Parathyroid adenoma (tissue), 2 donors: ENCODE measurements around the gene CUTA.

Experiments
- H2AFZ ChIP-seq: fragments of 300-600 bp; sonication (generic); one replicate; pipeline ENCODE4 v1.7.0; 2017; ENCODE audit warnings: antibody characterized with exemption, mild to moderate bottlenecking
- H3K27ac ChIP-seq: fragments of 300-600 bp; sonication (generic); one replicate; pipeline ENCODE4 v1.7.0; 2017
- H3K27me3 ChIP-seq: fragments of 300-600 bp; sonication (generic); one replicate; pipeline ENCODE4 v1.7.0; 2017; ENCODE audit warnings: low read length; ENCODE audit not compliant: control insufficient read depth, insufficient read depth
- H3K36me3 ChIP-seq: fragments of 300-600 bp; sonication (generic); one replicate; pipeline ENCODE4 v1.7.0; 2017; ENCODE audit warnings: low read length; ENCODE audit not compliant: control insufficient read depth, insufficient read depth
- H3K4me1 ChIP-seq: fragments of 300-600 bp; sonication (generic); one replicate; pipeline ENCODE4 v1.7.0; 2017; ENCODE audit warnings: control low read depth
- H3K4me2 ChIP-seq: fragments of 300-600 bp; sonication (generic); one replicate; pipeline ENCODE4 v1.7.0; 2017; ENCODE audit warnings: low read length
- H3K4me3 ChIP-seq: fragments of 300-600 bp; sonication (generic); one replicate; pipeline ENCODE4 v1.7.0; 2017; ENCODE audit warnings: low read depth, low read length
- H3K79me2 ChIP-seq: fragments of 300-600 bp; sonication (generic); one replicate; pipeline ENCODE4 v1.7.0; 2017; ENCODE audit warnings: control low read depth
- H3K9ac ChIP-seq: fragments of 300-600 bp; sonication (generic); one replicate; pipeline ENCODE4 v1.7.0; 2017; ENCODE audit warnings: mild to moderate bottlenecking
- H3K9me3 ChIP-seq: fragments of 300-600 bp; sonication (generic); one replicate; pipeline ENCODE4 v1.7.0; 2017; ENCODE audit warnings: low read length; ENCODE audit not compliant: control insufficient read depth
- TF ChIP-seq, protein P1 (sequence below): fragments of 300-600 bp; sonication (generic); IDR thresholded peaks from one replicate; pipeline ENCODE4 v1.7.0; 2017; ENCODE audit warnings: antibody characterized with exemption, mild to moderate bottlenecking
- donor health status: primary hyperparathyroidism.

CUTA gene

DNA sequence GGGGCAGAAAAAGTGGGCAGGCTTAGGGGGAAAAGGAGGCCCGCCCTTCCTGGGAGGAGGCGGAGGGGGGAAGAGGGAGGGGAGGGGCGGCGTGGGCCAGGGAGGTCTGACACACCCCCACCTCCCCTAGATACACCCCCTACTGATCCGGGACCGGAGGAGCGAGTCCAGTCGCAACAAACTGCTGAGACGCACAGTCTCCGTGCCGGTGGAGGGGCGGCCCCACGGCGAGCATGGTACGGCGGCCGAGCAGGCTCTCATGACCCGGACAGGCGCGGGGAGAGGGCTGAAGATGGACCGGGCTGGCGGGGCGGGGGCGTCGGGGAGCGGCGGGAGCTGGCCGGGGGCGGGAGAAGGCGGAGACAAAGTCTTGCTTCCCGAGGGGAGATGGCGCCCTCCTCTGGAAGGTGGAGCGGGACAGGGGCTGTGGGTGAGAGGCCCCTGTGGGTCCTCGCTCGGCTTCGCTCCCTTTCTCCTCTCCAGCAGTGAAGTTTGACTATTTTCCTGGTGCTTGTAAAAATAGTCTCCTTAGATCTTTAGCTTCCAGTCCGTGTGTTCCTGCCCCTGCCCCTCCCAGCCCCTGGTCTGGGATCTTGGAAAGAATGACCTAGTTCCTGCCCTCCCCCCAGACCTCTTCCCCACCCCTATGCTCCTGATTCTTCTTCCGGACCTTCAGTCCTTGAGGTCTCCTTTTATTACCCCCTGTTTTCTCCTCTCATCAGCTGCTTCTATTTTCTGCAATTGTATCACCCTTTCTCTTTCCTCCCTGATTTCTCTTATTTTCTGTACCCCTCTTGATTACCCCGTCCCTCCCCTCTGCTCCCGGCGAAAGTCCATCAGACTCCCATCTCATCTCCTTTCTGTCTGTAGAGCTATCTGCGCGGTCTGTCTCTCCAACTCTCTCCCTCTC, 8.0 kb upstream of the CUTA start:
- H3K4me3 ChIP-seq = peak overlapping the region; percentile 88
- peak overlapping the region; percentile 100 for H3K4me2 ChIP-seq
- H3K79me2 ChIP-seq = peaks cover 5% of the 10 kb centered on the region
- H2AFZ ChIP-seq = peak overlapping the region; percentile 85
- peak overlapping the region; percentile 99 for H3K27ac ChIP-seq
- TF ChIP-seq, protein P1, sequence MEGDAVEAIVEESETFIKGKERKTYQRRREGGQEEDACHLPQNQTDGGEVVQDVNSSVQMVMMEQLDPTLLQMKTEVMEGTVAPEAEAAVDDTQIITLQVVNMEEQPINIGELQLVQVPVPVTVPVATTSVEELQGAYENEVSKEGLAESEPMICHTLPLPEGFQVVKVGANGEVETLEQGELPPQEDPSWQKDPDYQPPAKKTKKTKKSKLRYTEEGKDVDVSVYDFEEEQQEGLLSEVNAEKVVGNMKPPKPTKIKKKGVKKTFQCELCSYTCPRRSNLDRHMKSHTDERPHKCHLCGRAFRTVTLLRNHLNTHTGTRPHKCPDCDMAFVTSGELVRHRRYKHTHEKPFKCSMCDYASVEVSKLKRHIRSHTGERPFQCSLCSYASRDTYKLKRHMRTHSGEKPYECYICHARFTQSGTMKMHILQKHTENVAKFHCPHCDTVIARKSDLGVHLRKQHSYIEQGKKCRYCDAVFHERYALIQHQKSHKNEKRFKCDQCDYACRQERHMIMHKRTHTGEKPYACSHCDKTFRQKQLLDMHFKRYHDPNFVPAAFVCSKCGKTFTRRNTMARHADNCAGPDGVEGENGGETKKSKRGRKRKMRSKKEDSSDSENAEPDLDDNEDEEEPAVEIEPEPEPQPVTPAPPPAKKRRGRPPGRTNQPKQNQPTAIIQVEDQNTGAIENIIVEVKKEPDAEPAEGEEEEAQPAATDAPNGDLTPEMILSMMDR = peak; percentile 54
- H3K36me3 ChIP-seq = no peaks in the 10 kb centered on the region
- no peaks in the 10 kb centered on the region for H3K27me3 ChIP-seq
- H3K9me3 ChIP-seq = no peaks in the 10 kb centered on the region
- H3K4me1 ChIP-seq = peaks cover 15% of the 10 kb centered on the region
- peak overlapping the region; percentile 96 for H3K9ac ChIP-seq

DNA sequence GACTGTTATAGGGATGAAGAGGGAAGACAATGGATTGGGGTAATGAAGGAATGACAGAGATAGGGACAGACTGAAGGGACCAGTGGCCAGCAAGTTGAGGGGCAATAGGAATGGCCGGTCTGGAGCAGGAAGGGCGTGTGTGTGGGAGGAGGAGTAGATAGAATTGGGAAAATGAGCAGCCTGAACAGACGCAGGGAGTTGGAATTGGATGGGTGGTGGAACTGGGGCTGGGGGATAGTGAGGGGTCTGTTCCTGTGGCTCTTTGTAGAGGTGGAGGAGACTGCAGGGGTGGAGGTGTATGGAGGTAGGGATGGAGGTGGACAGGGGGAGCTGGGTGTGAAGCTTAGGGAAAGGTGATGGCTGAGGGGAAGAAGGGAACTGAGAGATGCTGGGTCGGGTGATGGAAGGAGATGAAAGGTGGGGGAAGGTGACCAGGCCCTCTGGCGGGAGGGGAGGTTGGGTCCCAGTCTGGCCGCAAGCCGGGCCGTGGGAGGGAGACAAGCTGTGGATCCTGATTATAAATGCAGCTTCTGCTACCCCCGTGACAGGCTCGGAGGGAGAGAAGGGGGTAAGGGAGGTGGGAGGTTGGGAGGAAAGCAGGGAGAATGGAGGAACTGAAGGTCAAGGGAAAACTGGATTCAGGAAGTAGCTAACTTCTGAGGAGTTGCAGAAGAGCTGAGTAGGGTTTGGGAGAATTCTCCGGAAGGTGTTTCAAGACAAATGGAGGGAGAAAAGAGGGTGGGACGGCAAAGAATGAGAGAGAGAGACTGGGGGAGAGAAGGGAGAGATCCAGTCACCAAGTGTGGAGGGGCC, 7.2 kb upstream of the CUTA start:
- peaks cover 14% of the 10 kb centered on the region for H3K4me1 ChIP-seq
- H3K36me3 ChIP-seq = no peaks in the 10 kb centered on the region
- peaks cover 5% of the 10 kb centered on the region for H3K79me2 ChIP-seq
- peak overlapping the region; percentile 99 for H3K27ac ChIP-seq
- peak overlapping the region; percentile 100 for H3K4me2 ChIP-seq
- peak overlapping the region; percentile 85 for H2AFZ ChIP-seq
- H3K27me3 ChIP-seq = no peaks in the 10 kb centered on the region
- TF ChIP-seq, protein P1 = no peak
- peak overlapping the region; percentile 96 for H3K9ac ChIP-seq
- H3K9me3 ChIP-seq = no peaks in the 10 kb centered on the region
- H3K4me3 ChIP-seq = peak overlapping the region; percentile 88

- Histone ChIP-seq H3K36me3 (no peaks in the 10 kb centered on the region), H3K9ac (no peak overlapping the region), H3K4me2 (no peak overlapping the region), H3K4me3 (no peak overlapping the region), H3K9me3 (no peaks in the 10 kb centered on the region), H3K4me1 (peaks cover 24% of the 10 kb centered on the region), H2AFZ (no peak overlapping the region), H3K79me2 (peaks cover 13% of the 10 kb centered on the region), H3K27ac (peak overlapping the region; percentile 99), H3K27me3 (no peaks in the 10 kb centered on the region)
- TF ChIP-seq, protein P1 = no peak
Observed at GRCh38 chr6:33423777-33424176, 5.9 kb upstream of the CUTA start.

- TF ChIP-seq, protein P1 = no peak
- peaks cover 9% of the 10 kb centered on the region for H3K79me2 ChIP-seq
- no peak overlapping the region for H3K9ac ChIP-seq
- H3K9me3 ChIP-seq = no peaks in the 10 kb centered on the region
- H2AFZ ChIP-seq = no peak overlapping the region
- H3K27me3 ChIP-seq = no peaks in the 10 kb centered on the region
- H3K4me1 ChIP-seq = peaks cover 23% of the 10 kb centered on the region
- no peak overlapping the region for H3K4me3 ChIP-seq
- no peak overlapping the region for H3K4me2 ChIP-seq
- peak overlapping the region; percentile 12 for H3K27ac ChIP-seq
- no peaks in the 10 kb centered on the region for H3K36me3 ChIP-seq
Observed at GRCh38 chr6:33421344-33421643, 3.4 kb upstream of the CUTA start.
